Astrocyte (in vitro differentiated cells and primary cell): ENCODE measurements around the gene ADGRL1.

Experiments
- CTCF ChIP-seq: IDR thresholded peaks from 2 replicates; pipeline ENCODE4 v1.5.1; 2011; ENCODE audit warnings: low read depth, mild to moderate bottlenecking, inconsistent platforms, low read length, moderate library complexity; ENCODE audit not compliant: insufficient read depth
- EZH2 ChIP-seq: IDR thresholded peaks from 2 replicates; pipeline ENCODE4 v1.6.1; 2012; ENCODE audit warnings: mild to moderate bottlenecking, low read length, inconsistent platforms; ENCODE audit not compliant: insufficient read depth

GRCh38 chr19:14161305-14161704 is 44.7 kb downstream of the ADGRL1 start:
- TF ChIP-seq CTCF (no peak), EZH2 (no peak)
